Adrenal gland (tissue), 12 donors: ENCODE data around the gene PIK3R1. TPM values are rescaled to one million over a fixed set of nuclear protein-coding genes. Genes with fewer than 3 reads are reported as not detected.
A peak's percentile ranks its signal among the peaks of the same experiment; 100 is the strongest.

Experiments
- DNase-seq, 7 donors: peaks; one replicate each; pipeline ENCODE4 v3.0.0-alpha.2; 2019 to 2020
- H3K27ac ChIP-seq, 5 donors: fragments of 200-600 bp; sonication (generic) in 4 of 5; 1 replicate in 3 of 5; 2 replicates in 2 of 5; pipeline versions ENCODE4 v1.5.1 to v1.8.0; 2016 to 2020; ENCODE audit warnings: mild to moderate bottlenecking in 1 of 5
- H3K27me3 ChIP-seq: fragments of 200-600 bp; 2 replicates; pipeline ENCODE4 v1.8.0; 2021
- H3K36me3 ChIP-seq, 2 donors: fragments of 200-600 bp; replicated peaks in 1 of 2; 1 replicate in 1 of 2; 2 replicates in 1 of 2; pipeline versions ENCODE4 v1.5.1 to v1.8.0; 2018 to 2022
- H3K4me1 ChIP-seq, 2 donors: fragments of 200-600 bp; replicated peaks in 1 of 2; 1 replicate in 1 of 2; 2 replicates in 1 of 2; pipeline versions ENCODE4 v1.5.1 to v1.8.0; 2018 to 2021
- H3K4me3 ChIP-seq, 4 donors: fragments of 200-600 bp; sonication (generic) in 3 of 4; one replicate each; pipeline ENCODE4 v1.5.1; 2016 to 2018
- H3K9me3 ChIP-seq, 3 donors: fragments of 200-600 bp; sonication (generic) in 1 of 3; replicated peaks in 1 of 3; 1 replicate in 2 of 3; 2 replicates in 1 of 3; pipeline versions ENCODE4 v1.5.1 to v1.8.0; 2016 to 2021
- CTCF ChIP-seq, 6 experiments: fragments of 450-650 bp in 4 of 6; fragments of 200-600 bp in 2 of 6; sonication (generic) in 1 of 6; IDR thresholded peaks; 1 replicate in 5 of 6; 2 replicates in 1 of 6; pipeline versions ENCODE4 v1.5.1 to v1.8.0; 2016 to 2021; ENCODE audit warnings: antibody characterized with exemption in 6 of 6, mild to moderate bottlenecking in 2 of 6, moderate library complexity in 1 of 6
- POLR2A ChIP-seq, 2 donors: fragments of 450-650 bp; IDR thresholded peaks; one replicate each; pipeline ENCODE4 v1.6.1; 2017; ENCODE audit warnings: antibody characterized with exemption in 2 of 2, mild to moderate bottlenecking in 2 of 2, moderate library complexity in 1 of 2
- WGBS, 4 donors: extraction: QIAGEN DNeasy Blood & Tissue Kit in 2 of 4; methylation state at CpG; one replicate each; pipeline versions ENCODE4 v1.1.5 to v1.1.7; 2013 to 2017; 5-methylcytosine and 5-hydroxymethylcytosine counted together
- intact Hi-C, 2 donors: fragments of 100-400 bp; cut with DNase I; formaldehyde crosslinking; loops; one replicate each; pipeline versions ENCODE4 v1.14.1 to v1.15.0; 2022 to 2023
- polyA plus RNA-seq, 3 donors: library from polyadenylated mRNA; stranded (reverse); fragments of 200-250 nt in 2 of 3; fragments of 350-450 nt in 1 of 3; fragmentation: Illumina TruSeq in 1 of 3; extraction: RNeasy Lipid Tissue Mini Kit (QIAGEN cat#74804) in 1 of 3; gene quantifications; one replicate each; pipeline ENCODE4 v1.2.3, GENCODE V29; 2013 to 2014
- total RNA-seq, 9 donors: library from RNA; depleted of rRNA in 4 of 9; stranded (reverse); fragments of >200 nt in 4 of 9; fragments of 120-200 nt in 1 of 9; fragmentation: NEBNext Ultra II Directional in 1 of 9; extraction: Animal tissue kit (Norgen Biotek cat#: 25700) in 1 of 9; gene quantifications; one replicate each; pipeline versions ENCODE4 v1.1.0 to v1.2.4, GENCODE V29; 2013 to 2023
- donor health status: healthy with polysubstance abuse.
- donor health status: Bipolar disorder and iron deficiency.
- donor health status: DM: yes; HTN: yes; CAD: no.
- donor health status: DM: no; HTN: no; CAD: no.
- donor health status: DM: no; HTN: no; CAD: no.
- donor health status: DM: yes; HTN: yes; CAD: no.

The PIK3R1 gene
- total and polyA plus RNA-seq, 12 donors, result 4.9 to 110 (median 48.2) TPM

- no peak for TF ChIP-seq CTCF (IDR thresholded peaks at IDR 0.05)
- no peak for TF ChIP-seq POLR2A (IDR thresholded peaks at IDR 0.05)
- no peak for DNase-seq
- no peaks in the 10 kb centered on the region for H3K27me3 ChIP-seq
- peaks cover 4 to 59% of the 10 kb centered on the region in 2 donors for H3K4me1 ChIP-seq
- 75 to 86% (median 77%) methylated on average over 4 of the region's 4 CpGs for WGBS, 4 donors
- no peak overlapping the region for H3K4me3 ChIP-seq
- no peak overlapping the region for H3K27ac ChIP-seq
- H3K9me3 ChIP-seq, result no peaks in the 10 kb centered on the region
- H3K36me3 ChIP-seq, result no peaks in the 10 kb centered on the region
- intact Hi-C loops, result no loop called here
Measured at GRCh38 chr5:68258531-68258930, 43.0 kb downstream of the PIK3R1 start.

GRCh38 chr5:68259700-68260099 lies 44.1 kb downstream of the PIK3R1 start:
- DNase-seq, result no peak
- no peak for TF ChIP-seq POLR2A (IDR thresholded peaks at IDR 0.05)
- TF ChIP-seq CTCF (IDR thresholded peaks at IDR 0.05), result no peak
- Histone ChIP-seq H3K27ac (peak overlapping the region in 1 of 5 donors; percentile 8), H3K27me3 (no peaks in the 10 kb centered on the region), H3K36me3 (no peaks in the 10 kb centered on the region), H3K9me3 (no peaks in the 10 kb centered on the region), H3K4me1 (peaks cover 14 to 59% of the 10 kb centered on the region in 2 donors), H3K4me3 (no peak overlapping the region)
- intact Hi-C loops, result no loop called here
- WGBS, 4 donors, result 80 to 85% (median 81%) methylated on average over 2 of the region's 2 CpGs

GRCh38 chr5:68260467-68260866 lies 44.9 kb downstream of the PIK3R1 start:
- Histone ChIP-seq H3K4me3 (no peak overlapping the region), H3K36me3 (no peaks in the 10 kb centered on the region), H3K9me3 (no peaks in the 10 kb centered on the region), H3K27ac (peak overlapping the region in 2 of 5 donors; percentile 19 to 26), H3K4me1 (peaks cover 18 to 60% of the 10 kb centered on the region in 2 donors), H3K27me3 (no peaks in the 10 kb centered on the region)
- TF ChIP-seq POLR2A (IDR thresholded peaks at IDR 0.05) (no peak), CTCF (IDR thresholded peaks at IDR 0.05) (no peak)
- intact Hi-C loops, result no loop called here
- DNase-seq, result no peak
- WGBS, 4 donors, result 75 to 89% (median 85%) methylated on average over 3 of the region's 3 CpGs

GRCh38 chr5:68261169-68261568 lies 45.6 kb downstream of the PIK3R1 start:
- H3K36me3 ChIP-seq, result no peaks in the 10 kb centered on the region
- no peak for TF ChIP-seq POLR2A (IDR thresholded peaks at IDR 0.05)
- TF ChIP-seq CTCF (IDR thresholded peaks at IDR 0.05), result no peak
- no peak overlapping the region for H3K4me3 ChIP-seq
- intact Hi-C loops, result no loop called here
- H3K27ac ChIP-seq, result peak overlapping the region in 1 of 5 donors; percentile 26
- no peak for DNase-seq
- no peaks in the 10 kb centered on the region for H3K9me3 ChIP-seq
- no peaks in the 10 kb centered on the region for H3K27me3 ChIP-seq
- peaks cover 21 to 66% of the 10 kb centered on the region in 2 donors for H3K4me1 ChIP-seq
